HCT116 (cell line): Measurements from ENCODE around the gene THBS3. TPM values are rescaled to one million over a fixed set of nuclear protein-coding genes. Genes with fewer than 3 reads are reported as not detected.

Source experiments
- ATAC-seq: fragments of 200-7000 bp; cut with Tn5 transposase; 2 replicates; pipeline ENCODE4 v1.9.1; 2020; ENCODE audit warnings: mild to moderate bottlenecking, moderate library complexity
- BruUV-seq: library from RNA; stranded (reverse); fragments of 400-500 nt; replicated peaks from 2 replicates; lab custom pipeline; 2021; lab: Mats Ljungman, UMichigan
- CTCF ChIA-PET: fragments of 300-600 bp; sonication (Branson Sonifier 250); formaldehyde crosslinking; loops from one replicate; lab custom pipeline; 2021; ENCODE audit warnings: antibody characterized with exemption; lab: Charles Lee
- POLR2A ChIA-PET: fragments of 300-600, 350-600 bp; sonication (Branson Sonifier 250); formaldehyde crosslinking; loops from one replicate; lab custom pipeline; 2021; ENCODE audit warnings: antibody characterized with exemption; lab: Charles Lee
- RAD21 ChIA-PET, 2 experiments: fragments of 300-600 bp; sonication (Branson Sonifier 250); formaldehyde crosslinking; loops; one replicate each; lab custom pipeline; 2023; ENCODE audit warnings: low total read pairs in 2 of 2; ENCODE audit not compliant: uncharacterized antibody in 2 of 2, unreplicated experiment in 2 of 2, low non-redundant PET in 1 of 2; lab: Charles Lee
- DNase-seq: peaks from one replicate; pipeline ENCODE4 v3.0.0-alpha.2; 2010; ENCODE audit warnings: low read depth, low spot score
- H2AFZ ChIP-seq: fragments of 200-600 bp; shearing (Covaris generic), sonication (generic); 2 replicates; pipeline ENCODE4 v1.6.1; 2017; ENCODE audit warnings: low read depth, mixed run types, mixed read lengths, antibody characterized with exemption, low read length; ENCODE audit not compliant: poor library complexity, severe bottlenecking
- H3K27ac ChIP-seq: 2 replicates; pipeline ENCODE4 v1.5.1; 2012; ENCODE audit warnings: low read depth, low read length
- H3K27me3 ChIP-seq: fragments of 200-600 bp; sonication (generic); 2 replicates; pipeline ENCODE4 v1.6.1; 2016; ENCODE audit warnings: mixed run types, low read length, mixed read lengths; ENCODE audit not compliant: insufficient read depth
- H3K36me3 ChIP-seq, 2 experiments: fragments of 200-500 bp in 1 of 2; fragments of 200-600 bp in 1 of 2; sonication (Bioruptor generic) in 1 of 2; sonication (generic) in 1 of 2; 2 replicates each; pipeline versions ENCODE4 v1.5.1 to v1.6.1; 2014 to 2016; ENCODE audit warnings: low read length in 2 of 2, inconsistent platforms in 1 of 2, mixed read lengths in 1 of 2, mixed run types in 1 of 2; ENCODE audit not compliant: insufficient read depth in 2 of 2, control insufficient read depth in 1 of 2
- H3K4me1 ChIP-seq, 2 experiments: fragments of 200-600 bp in 1 of 2; sonication (generic) in 1 of 2; 2 replicates each; pipeline versions ENCODE4 v1.5.1 to v1.6.1; 2012 to 2017; ENCODE audit warnings: low read length in 2 of 2, inconsistent platforms in 1 of 2, mild to moderate bottlenecking in 1 of 2, mixed read lengths in 1 of 2, mixed run types in 1 of 2, moderate library complexity in 1 of 2; ENCODE audit not compliant: insufficient read depth in 2 of 2, control insufficient read depth in 1 of 2
- H3K4me2 ChIP-seq: fragments of 200-600 bp; sonication (generic); 2 replicates; pipeline ENCODE4 v1.6.1; 2017; ENCODE audit warnings: mixed run types, low read length, mixed read lengths
- H3K4me3 ChIP-seq, 2 experiments: fragments of 200-600 bp in 1 of 2; sonication (generic) in 1 of 2; replicated peaks in 1 of 2; 2 replicates each; pipeline ENCODE4 v1.5.1; 2011 to 2016; ENCODE audit warnings: low read length in 2 of 2, control low read depth in 1 of 2, low read depth in 1 of 2, mild to moderate bottlenecking in 1 of 2, mixed read lengths in 1 of 2, mixed run types in 1 of 2
- H3K79me2 ChIP-seq: fragments of 200-600 bp; sonication (generic); 2 replicates; pipeline ENCODE4 v1.6.1; 2017; ENCODE audit warnings: mild to moderate bottlenecking, mixed run types, low read length, moderate library complexity, mixed read lengths; ENCODE audit not compliant: insufficient read depth
- H3K9ac ChIP-seq: fragments of 200-600 bp; sonication (generic); 2 replicates; pipeline ENCODE4 v1.6.1; 2016; ENCODE audit warnings: low read length, mixed read lengths
- H3K9me2 ChIP-seq: fragments of 200-600 bp; sonication (generic), shearing (Covaris generic); 2 replicates; pipeline ENCODE4 v1.6.1; 2017; ENCODE audit warnings: mixed run types, mild to moderate bottlenecking, moderate library complexity; ENCODE audit not compliant: insufficient read depth
- H3K9me3 ChIP-seq, 2 experiments: fragments of 200-500 bp in 1 of 2; fragments of 200-600 bp in 1 of 2; sonication (Bioruptor generic) in 1 of 2; sonication (generic) in 1 of 2; 2 replicates each; pipeline ENCODE4 v1.6.1; 2014 to 2017; ENCODE audit warnings: low read length in 2 of 2, mixed read lengths in 2 of 2, inconsistent platforms in 1 of 2, low read depth in 1 of 2, mild to moderate bottlenecking in 1 of 2, mixed run types in 1 of 2, moderate library complexity in 1 of 2; ENCODE audit not compliant: control insufficient read depth in 1 of 2, insufficient read depth in 1 of 2
- H4K20me1 ChIP-seq: fragments of 200-600 bp; sonication (generic), shearing (Covaris generic); 2 replicates; pipeline ENCODE4 v1.6.1; 2017; ENCODE audit warnings: mixed run types, mild to moderate bottlenecking, moderate library complexity; ENCODE audit not compliant: insufficient read depth
- EGR1 ChIP-seq: IDR thresholded peaks from 2 replicates; pipeline ENCODE4 v1.6.1; 2012; ENCODE audit warnings: low read depth
- ELF1 ChIP-seq: IDR thresholded peaks from 2 replicates; pipeline ENCODE4 v1.6.1; 2012; ENCODE audit warnings: low read depth, borderline replicate concordance
- FOSL1 ChIP-seq: IDR thresholded peaks from 2 replicates; pipeline ENCODE4 v1.6.1; 2012; ENCODE audit warnings: low read depth
- POLR2A ChIP-seq: IDR thresholded peaks from 2 replicates; pipeline ENCODE4 v1.7.0; 2011; ENCODE audit warnings: borderline replicate concordance; ENCODE audit not compliant: insufficient read depth, insufficient read length; ENCODE audit errors: extremely low read depth
- RAD21 ChIP-seq: IDR thresholded peaks from 2 replicates; pipeline ENCODE4 v1.6.1; 2012; ENCODE audit warnings: low read depth, mild to moderate bottlenecking
- SIN3A ChIP-seq: IDR thresholded peaks from 2 replicates; pipeline ENCODE4 v1.6.1; 2012; ENCODE audit warnings: low read depth
- TCF7L2 ChIP-seq: IDR thresholded peaks from 2 replicates; pipeline ENCODE4 v1.7.0; 2011; ENCODE audit warnings: borderline replicate concordance, inconsistent platforms; ENCODE audit not compliant: insufficient read depth, insufficient read length; ENCODE audit errors: extremely low read depth
- ZBTB33 ChIP-seq: IDR thresholded peaks from 2 replicates; pipeline ENCODE4 v1.6.1; 2011; ENCODE audit warnings: mild to moderate bottlenecking, low read length, moderate library complexity; ENCODE audit not compliant: insufficient replicate concordance; ENCODE audit errors: extremely low read depth
- ZFX ChIP-seq: fragments of 450-650 bp; IDR thresholded peaks from 2 replicates; pipeline ENCODE4 v1.6.1; 2017
- intact Hi-C: fragments of 100-400 bp; cut with micrococcal nuclease; formaldehyde crosslinking; loops from 2 replicates; pipeline ENCODE4 v1.10.0; 2022
- total RNA-seq: library from RNA; stranded (reverse); gene quantifications from one replicate; pipeline ENCODE4 v1.2.1, GENCODE V29; 2021; ENCODE audit not compliant: unreplicated experiment

Gene THBS3
- total RNA-seq, 1 experiment from 2014 or later = 15.9 TPM

GRCh38 chr1:155188268-155188667, 19.4 kb downstream of the THBS3 start (continued):
- TF ChIP-seq ZBTB33 = no peak
- no peak for TF ChIP-seq ZFX
- TF ChIP-seq POLR2A = no peak
- no peak for TF ChIP-seq EGR1
- TF ChIP-seq FOSL1 = no peak
- TF ChIP-seq RAD21 = no peak
- no peak for TF ChIP-seq ELF1
- TF ChIP-seq, all 23 proteins: peak for 0

GRCh38 chr1:155187456-155187891, 20.2 kb downstream of the THBS3 start:
- H3K36me3 ChIP-seq = no peaks in the 10 kb centered on the region
- ChIA-PET RAD21 (no interaction called here), POLR2A (no interaction called here), CTCF (no interaction called here)
- no peak overlapping the region for H3K4me3 ChIP-seq
- BruUV-seq = no TSS peak
- peaks cover 5% of the 10 kb centered on the region in 2 experiments; a peak in 3 of 4 replicates for H3K4me1 ChIP-seq
- TF ChIP-seq ZFX (no peak), SIN3A (no peak), TCF7L2 (no peak)
- DNase-seq = no peak
- intact Hi-C loops = no loop called here
- H3K9me3 ChIP-seq = no peaks in the 10 kb centered on the region
- no peaks in the 10 kb centered on the region for H3K9me2 ChIP-seq
- no peak overlapping the region for H2AFZ ChIP-seq
- H3K27me3 ChIP-seq = no peaks in the 10 kb centered on the region
- no peak overlapping the region for H3K4me2 ChIP-seq
- no peaks in the 10 kb centered on the region for H4K20me1 ChIP-seq
- no peak for ATAC-seq
- no peak overlapping the region for H3K9ac ChIP-seq
- no peak overlapping the region for H3K27ac ChIP-seq
- no peaks in the 10 kb centered on the region for H3K79me2 ChIP-seq
